Measurements from ENCODE around the gene ATXN2. TPM values are rescaled to one million over a fixed set of nuclear protein-coding genes. Genes with fewer than 3 reads are reported as not detected.

ATXN2 gene
- total and polyA plus RNA-seq, 2 of the 4 experiments (the other 2 are of a cell fraction), result 12.4 to 66.5 TPM

DNA sequence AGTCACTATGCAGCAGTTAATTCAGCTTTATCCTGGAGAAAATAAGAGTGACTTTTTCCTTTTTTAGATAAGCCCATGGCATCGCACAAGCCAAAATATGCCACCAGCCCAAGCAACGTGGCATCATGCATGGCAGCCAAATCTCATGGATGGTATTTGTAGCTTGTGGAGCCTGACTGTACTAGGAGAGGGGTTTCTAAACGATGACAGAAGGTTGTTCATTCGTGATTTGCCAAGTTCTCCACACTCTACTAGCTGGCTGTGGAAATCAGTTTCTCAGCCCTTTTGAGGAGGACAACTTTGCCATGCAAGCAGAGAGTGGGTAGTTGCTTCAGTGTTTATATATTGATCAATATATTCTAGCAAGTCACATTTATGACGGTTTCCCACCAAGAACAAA, 41.4 kb upstream of the ATXN2 start:
- Histone ChIP-seq H2AK5ac (ENCODE audit: low read depth, low read length) (no peak overlapping the region), H3K9me3 (ENCODE audit: control insufficient read depth, insufficient read depth, low read length) (no peaks in the 10 kb centered on the region), H2AFZ (replicated peaks; ENCODE audit: low read length, poor library complexity) (no peak overlapping the region), H3K27me3 (ENCODE audit: control insufficient read depth, insufficient read depth, low read length) (no peaks in the 10 kb centered on the region), H3K23ac (ENCODE audit: low read depth, low read length) (no peak overlapping the region), H3K18ac (ENCODE audit: low read depth, low read length) (no peak overlapping the region), H3K4me3 (ENCODE audit: insufficient read depth, low read depth, low read length) (no peak overlapping the region), H3K56ac (ENCODE audit: extremely low read depth, insufficient read depth, low read length) (no peak overlapping the region), H2BK20ac (ENCODE audit: low read depth, low read length) (no peak overlapping the region), H4K20me1 (ENCODE audit: insufficient read depth, low read length) (peaks cover 23% of the 10 kb centered on the region; the same call in 1 of the 2 replicates), H3K79me1 (ENCODE audit: low read depth in 1 of 2, low read length in 2 of 2) (peaks cover 0 to 38% of the 10 kb centered on the region in 2 experiments; a peak in 2 of 4 replicates), H4K91ac (ENCODE audit: insufficient read depth, low read depth, low read length) (no peak overlapping the region), H2BK5ac (ENCODE audit: low read depth, low read length, poor library complexity, severe bottlenecking) (no peak overlapping the region), H2BK15ac (ENCODE audit: low read depth, low read length) (no peak overlapping the region), H3K9me1 (ENCODE audit: insufficient read depth, low read length) (peaks cover 14% of the 10 kb centered on the region), H3K4me2 (ENCODE audit: low read depth, low read length) (no peak overlapping the region), H3K9ac (ENCODE audit: low read depth, low read length) (no peak overlapping the region), H3K4ac (ENCODE audit: low read depth, low read length) (no peak overlapping the region; the same call in 1 of the 2 replicates), H3K36me3 (ENCODE audit: control insufficient read depth, insufficient read depth, low read length) (peaks cover 10% of the 10 kb centered on the region), H4K5ac (ENCODE audit: low read depth, low read length) (no peak overlapping the region), H2BK120ac (ENCODE audit: low read depth, low read length) (no peak overlapping the region), H3K14ac (replicated peaks; ENCODE audit: low read depth, low read length) (no peak overlapping the region), H3K4me1 (ENCODE audit: control insufficient read depth, insufficient read depth, low read length) (peaks cover 24% of the 10 kb centered on the region), H3K27ac (ENCODE audit: insufficient read depth, low read length) (no peak overlapping the region), H4K8ac (ENCODE audit: low read depth in 2 of 2, low read length in 2 of 2) (no peak overlapping the region), H2AK9ac (replicated peaks; ENCODE audit: low read depth, low read length, poor library complexity) (no peak overlapping the region)
- no peak for ATAC-seq (ENCODE audit: low read depth)
- TF ChIP-seq BHLHE40 (IDR thresholded peaks at IDR 0.05; ENCODE audit: low read depth, low read length), result no peak
- TF ChIP-seq CHD1 (IDR thresholded peaks at IDR 0.05; ENCODE audit: low read depth, low read length), result no peak
- TF ChIP-seq, protein P1, sequence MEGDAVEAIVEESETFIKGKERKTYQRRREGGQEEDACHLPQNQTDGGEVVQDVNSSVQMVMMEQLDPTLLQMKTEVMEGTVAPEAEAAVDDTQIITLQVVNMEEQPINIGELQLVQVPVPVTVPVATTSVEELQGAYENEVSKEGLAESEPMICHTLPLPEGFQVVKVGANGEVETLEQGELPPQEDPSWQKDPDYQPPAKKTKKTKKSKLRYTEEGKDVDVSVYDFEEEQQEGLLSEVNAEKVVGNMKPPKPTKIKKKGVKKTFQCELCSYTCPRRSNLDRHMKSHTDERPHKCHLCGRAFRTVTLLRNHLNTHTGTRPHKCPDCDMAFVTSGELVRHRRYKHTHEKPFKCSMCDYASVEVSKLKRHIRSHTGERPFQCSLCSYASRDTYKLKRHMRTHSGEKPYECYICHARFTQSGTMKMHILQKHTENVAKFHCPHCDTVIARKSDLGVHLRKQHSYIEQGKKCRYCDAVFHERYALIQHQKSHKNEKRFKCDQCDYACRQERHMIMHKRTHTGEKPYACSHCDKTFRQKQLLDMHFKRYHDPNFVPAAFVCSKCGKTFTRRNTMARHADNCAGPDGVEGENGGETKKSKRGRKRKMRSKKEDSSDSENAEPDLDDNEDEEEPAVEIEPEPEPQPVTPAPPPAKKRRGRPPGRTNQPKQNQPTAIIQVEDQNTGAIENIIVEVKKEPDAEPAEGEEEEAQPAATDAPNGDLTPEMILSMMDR (conservative IDR thresholded peaks at IDR 0.05; ENCODE audit: low read depth, low read length), result no peak
- no peak for TF ChIP-seq FOS (IDR thresholded peaks at IDR 0.05; ENCODE audit: low read depth, low read length)
- TF ChIP-seq MAZ (IDR thresholded peaks at IDR 0.05; ENCODE audit: borderline replicate concordance, low read depth, low read length), result no peak
- POLR2A ChIA-PET (ENCODE audit: unreplicated experiment), result no interaction called here
- CTCF ChIA-PET, result interaction anchor here (0.6 kb wide), 1 partner anchor 144 kb away, joined by 3 read pairs; no protein-coding TSS in a partner anchor
- dilution Hi-C loops (cut with HindIII; ENCODE audit: low sequenced_read_pairs, unreplicated experiment), result no loop called here
- DNase-seq, result no peak
- intact Hi-C loops (cut with micrococcal nuclease), result no loop called here
- WGBS, 2 experiments (ENCODE audit: extremely low coverage in 2 of 2, insufficient read length in 1 of 2), result no CpG with 5 or more reads among the region's 5 CpGs
- in situ Hi-C loops (cut with MboI; ENCODE audit: low sequenced_read_pairs), result no loop called here
- BruUV-seq (replicated peaks), result no TSS peak
